Measurements from ENCODE around the gene SIRPA.

The SIRPA gene

DNA sequence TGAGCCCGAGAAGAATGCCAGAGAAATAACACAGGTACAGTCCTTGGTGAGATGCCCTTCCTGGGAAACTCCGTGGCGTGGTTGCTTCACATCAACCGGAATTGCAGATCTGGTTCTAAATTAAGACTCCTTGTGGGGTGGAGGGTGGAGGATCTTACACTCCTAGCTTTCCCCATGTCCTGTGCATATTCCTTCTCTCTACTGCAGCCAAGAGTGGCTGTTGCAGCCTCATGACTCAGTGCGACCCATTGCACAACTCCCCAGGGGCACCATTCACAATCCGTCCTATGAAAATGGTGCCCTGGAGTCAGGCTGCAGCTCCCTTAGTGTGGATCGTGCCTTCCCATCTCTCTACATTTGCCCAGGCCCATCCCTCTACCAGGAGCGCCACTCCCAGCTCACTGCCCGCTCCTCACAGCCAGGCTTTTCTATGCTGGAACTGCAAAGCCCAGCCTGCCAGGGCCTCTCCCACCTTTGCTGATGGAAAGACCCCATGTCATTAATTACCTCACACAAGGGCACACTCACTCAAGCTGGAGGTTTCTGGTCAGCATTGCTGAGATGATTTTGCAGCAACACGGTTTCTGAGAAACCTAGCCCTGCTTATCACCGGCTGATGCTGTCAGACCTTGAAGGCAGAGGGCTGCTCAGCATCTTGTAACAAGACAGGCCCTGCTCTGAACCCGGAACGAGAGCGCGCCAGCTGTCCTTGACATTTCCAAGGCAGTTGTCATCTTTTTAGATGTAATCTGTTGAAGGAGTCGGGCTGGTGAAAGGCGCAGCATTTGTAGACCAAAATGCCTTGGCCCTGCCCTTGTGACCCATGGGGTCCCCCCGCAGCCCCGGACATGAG lies 39.7 kb downstream of the SIRPA start:
- DNase-seq, result no peak

DNA sequence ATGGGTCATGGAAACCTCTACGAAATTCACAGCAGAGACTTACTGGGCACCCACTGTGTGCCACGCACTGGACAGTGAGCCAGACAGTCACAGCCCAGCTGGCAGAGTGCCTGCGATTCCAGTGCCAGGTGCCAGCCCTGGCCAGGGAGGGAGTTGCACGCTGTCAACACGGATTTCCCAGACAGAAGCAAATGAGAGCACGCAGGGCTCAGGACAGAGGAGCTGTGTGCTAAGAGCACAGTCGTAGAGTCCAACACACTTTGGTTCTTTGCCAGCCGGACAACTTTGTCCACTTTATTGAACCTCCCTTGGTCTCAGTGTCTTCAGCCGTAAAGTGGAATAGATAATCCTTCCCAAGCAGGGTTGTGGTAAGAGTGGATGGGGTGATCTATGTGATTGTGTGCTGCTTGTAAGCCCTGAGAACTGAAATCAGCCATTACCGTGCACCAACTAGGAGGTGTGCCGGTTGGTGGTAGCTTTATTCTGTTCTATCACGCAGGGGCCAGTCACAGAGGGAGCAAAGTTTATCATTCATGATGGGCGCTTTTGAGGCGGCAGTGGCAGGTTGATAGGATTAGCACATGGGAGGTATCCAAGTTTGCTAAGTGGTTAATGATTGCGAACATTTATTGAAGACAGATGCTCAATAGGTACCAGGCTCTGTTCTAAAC lies 40.6 kb downstream of the SIRPA start:
- no peak for DNase-seq

DNA sequence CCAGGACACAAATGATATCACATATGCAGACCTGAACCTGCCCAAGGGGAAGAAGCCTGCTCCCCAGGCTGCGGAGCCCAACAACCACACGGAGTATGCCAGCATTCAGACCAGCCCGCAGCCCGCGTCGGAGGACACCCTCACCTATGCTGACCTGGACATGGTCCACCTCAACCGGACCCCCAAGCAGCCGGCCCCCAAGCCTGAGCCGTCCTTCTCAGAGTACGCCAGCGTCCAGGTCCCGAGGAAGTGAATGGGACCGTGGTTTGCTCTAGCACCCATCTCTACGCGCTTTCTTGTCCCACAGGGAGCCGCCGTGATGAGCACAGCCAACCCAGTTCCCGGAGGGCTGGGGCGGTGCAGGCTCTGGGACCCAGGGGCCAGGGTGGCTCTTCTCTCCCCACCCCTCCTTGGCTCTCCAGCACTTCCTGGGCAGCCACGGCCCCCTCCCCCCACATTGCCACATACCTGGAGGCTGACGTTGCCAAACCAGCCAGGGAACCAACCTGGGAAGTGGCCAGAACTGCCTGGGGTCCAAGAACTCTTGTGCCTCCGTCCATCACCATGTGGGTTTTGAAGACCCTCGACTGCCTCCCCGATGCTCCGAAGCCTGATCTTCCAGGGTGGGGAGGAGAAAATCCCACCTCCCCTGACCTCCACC lies 42.2 kb downstream of the SIRPA start:
- no peak for DNase-seq

DNA sequence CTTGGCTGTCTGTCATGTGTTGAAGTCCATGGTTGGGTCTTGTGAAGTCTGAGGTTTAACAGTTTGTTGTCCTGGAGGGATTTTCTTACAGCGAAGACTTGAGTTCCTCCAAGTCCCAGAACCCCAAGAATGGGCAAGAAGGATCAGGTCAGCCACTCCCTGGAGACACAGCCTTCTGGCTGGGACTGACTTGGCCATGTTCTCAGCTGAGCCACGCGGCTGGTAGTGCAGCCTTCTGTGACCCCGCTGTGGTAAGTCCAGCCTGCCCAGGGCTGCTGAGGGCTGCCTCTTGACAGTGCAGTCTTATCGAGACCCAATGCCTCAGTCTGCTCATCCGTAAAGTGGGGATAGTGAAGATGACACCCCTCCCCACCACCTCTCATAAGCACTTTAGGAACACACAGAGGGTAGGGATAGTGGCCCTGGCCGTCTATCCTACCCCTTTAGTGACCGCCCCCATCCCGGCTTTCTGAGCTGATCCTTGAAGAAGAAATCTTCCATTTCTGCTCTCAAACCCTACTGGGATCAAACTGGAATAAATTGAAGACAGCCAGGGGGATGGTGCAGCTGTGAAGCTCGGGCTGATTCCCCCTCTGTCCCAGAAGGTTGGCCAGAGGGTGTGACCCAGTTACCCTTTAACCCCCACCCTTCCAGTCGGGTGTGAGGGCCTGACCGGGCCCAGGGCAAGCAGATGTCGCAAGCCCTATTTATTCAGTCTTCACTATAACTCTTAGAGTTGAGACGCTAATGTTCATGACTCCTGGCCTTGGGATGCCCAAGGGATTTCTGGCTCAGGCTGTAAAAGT lies 43.5 kb downstream of the SIRPA start:
- no peak for DNase-seq

DNA sequence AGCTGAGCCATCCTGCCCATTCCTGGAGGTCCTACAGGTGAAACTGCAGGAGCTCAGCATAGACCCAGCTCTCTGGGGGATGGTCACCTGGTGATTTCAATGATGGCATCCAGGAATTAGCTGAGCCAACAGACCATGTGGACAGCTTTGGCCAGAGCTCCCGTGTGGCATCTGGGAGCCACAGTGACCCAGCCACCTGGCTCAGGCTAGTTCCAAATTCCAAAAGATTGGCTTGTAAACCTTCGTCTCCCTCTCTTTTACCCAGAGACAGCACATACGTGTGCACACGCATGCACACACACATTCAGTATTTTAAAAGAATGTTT lies 44.0 kb downstream of the SIRPA start:
- no peak for DNase-seq

DNA sequence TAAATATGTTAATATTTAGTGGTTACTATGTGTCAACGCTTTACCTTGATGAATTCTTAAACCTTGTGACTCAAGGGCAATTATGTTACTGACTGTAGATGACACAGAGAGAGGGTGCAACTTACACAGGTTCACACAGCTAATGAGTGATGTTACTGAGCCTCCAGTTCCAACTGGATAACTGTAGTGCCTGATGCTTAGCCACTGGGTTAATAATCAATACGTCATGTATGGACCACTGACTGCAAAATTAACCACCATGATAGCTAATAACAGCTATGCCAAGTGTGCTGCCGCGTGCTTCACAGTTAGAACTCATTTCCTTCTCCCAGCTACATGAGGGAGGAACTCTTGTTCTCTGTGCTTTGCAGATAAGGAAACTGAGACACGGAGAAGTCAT lies 45.4 kb downstream of the SIRPA start:
- DNase-seq, result no peak

DNA sequence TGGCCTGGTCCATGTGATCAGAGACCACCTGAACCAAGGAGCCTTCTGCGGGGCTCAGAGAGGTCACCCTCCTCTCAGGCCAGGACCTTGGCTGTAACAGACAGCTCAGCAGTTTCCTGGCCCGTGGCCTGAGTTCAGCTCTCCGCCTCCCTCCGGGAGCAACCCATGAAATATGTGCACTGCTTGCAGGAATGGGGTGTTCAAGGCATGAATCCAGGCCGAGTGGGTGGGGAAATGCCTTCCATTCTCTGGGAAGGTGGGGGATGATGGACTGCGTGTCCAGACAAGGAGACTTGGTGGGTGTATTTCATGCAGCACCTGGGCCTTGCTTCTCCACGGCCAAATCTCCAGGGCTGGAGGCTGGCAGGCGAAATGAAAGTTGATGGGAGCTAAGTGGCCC lies 46.0 kb downstream of the SIRPA start:
- no peak for DNase-seq

DNA sequence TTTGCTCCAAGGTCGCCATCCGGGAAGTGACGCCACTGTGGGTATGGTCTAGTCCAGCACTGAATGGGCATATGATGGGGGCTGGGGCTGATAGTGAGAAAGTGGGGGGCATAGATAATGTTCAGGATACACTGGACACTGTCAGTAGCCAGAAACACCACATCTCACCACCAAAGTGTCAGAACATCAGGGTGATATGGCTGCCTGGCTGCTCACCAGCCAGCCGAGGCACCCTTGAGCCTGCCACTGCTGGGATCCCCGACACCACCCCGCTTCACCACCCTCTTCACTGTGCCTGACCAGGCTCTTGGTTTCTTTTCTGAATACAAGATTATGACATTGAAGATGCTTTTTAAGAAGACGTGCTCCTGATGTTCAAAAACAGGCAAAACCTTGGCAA lies 46.9 kb downstream of the SIRPA start:
- no peak for DNase-seq

DNA sequence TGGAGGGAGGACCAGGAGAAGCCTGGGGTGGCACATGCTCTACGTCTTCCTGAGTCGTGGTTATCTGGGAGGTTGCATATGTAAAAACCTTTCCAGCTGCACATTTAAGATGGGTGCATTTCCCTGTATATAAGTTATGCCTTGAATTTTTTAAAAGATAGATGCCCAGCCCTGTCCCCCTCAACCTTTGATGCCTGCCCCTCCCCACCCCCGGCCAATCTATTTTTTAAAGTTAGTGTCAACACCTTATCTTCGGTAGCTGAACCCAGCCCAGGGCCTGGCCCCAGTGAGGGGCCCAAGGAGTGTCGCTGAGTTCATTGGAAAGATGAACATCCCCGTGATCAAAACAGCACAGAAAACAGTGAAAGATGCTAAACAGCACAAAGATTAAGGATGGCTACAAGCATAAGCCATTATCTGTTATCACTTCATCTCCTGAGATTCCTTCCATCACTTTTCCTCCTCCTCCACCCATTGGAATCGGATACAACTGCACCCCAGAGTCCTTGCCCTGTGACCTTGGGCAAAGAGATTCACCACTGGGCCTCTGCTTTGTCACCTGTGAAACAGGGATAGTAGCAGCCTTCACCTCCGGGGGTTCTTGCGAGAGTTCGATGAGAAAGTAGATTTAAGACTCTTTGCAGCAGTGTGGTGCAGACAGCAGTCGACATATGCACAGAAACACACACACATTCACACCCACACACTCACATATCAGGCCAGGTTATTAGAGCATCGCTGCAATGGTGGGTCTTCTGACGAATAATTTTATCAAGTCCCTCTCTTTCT lies 47.5 kb downstream of the SIRPA start:
- no peak for DNase-seq

DNA sequence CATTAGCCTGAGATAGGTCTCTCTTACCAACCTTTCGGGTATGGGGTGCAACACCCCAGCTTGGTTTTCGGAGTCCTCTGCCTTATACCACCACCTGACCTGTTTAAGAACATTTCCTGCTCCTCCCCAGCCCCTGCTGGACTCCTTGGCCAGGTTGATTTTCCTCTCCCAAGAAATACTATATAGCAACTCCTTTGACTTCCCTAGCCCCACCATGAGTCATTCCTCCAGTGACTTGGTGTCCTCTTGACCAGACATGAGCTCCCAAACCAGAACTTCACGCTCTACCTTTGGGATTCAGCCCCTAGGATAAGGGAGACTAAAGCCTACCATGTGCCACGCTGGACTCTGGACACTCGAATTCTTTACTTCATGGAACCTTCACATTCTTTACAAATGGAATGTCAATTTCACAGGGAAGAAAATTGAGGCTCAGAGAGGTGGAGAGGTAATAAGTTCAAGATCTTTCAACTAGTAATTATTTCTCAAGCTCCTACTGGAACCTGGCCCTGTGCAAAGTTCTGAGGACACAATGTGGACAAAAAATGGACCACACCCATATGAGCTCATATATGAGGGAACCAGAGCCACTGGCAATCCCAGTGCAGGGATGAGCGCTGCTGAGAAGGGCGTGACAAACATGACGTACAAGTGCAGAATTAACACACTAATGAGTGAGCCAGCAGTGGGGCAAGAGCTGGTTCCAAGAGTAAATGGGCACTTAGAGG lies 48.2 kb downstream of the SIRPA start:
- no peak for DNase-seq

DNA sequence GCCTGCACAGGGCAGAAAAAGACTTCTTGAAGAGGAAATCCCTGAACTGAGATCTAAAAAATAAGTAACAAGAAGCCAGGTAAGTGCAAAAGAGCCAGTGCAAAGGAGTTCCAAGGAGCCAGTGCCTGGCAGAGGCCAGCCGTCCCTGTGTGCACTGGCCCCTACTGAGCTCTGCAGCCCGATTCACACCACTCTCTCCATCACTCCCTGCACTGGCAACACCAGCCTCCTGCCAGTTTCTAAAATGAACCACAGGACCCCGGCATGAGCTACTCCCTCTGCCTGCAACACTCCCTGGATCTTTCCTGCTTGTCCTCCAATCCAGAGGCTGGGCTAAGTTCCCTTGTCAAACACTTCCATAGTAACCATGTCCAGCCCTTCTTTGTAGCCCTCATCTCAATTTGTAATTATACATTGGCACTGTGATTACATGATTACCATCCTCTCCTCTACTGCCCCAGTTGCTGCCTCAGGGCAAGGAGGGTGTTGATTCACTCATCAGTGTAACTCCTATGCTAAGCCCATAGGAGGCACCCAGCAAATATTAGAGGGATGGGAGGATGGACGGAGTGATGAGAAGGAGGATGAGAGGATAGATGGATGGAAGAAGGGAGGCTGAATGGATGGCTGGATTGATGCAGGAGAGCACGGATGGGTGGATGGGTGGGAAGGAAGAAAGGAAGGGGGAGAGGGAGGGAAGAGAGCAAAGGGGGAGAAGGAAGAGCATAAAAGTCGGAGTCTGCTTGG lies 49.3 kb downstream of the SIRPA start:
- DNase-seq, result no peak

DNA sequence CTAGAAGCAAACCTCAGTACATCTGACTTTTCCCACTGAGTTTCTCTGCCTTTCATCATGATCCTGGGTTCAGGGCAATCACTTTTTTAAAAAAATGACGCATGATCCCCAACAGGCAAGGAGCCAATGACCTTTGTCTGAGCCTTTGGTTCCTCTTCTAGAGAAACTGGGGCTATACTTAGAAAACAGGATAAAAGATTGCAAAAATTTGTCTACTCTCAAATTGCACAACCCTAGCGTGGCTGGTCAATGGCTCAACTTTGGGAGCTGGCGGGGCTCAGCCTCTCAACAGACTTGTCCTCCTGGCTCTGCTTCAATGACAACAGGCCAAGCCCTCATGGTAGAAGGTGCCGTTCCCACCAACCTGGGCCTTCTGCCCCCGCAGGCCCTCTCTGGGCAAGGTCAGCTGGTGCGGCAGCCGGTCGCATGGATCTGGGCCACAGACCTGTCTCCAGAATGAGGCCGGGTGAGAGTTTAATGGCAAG lies 50.0 kb downstream of the SIRPA start:
- no peak for DNase-seq

DNA sequence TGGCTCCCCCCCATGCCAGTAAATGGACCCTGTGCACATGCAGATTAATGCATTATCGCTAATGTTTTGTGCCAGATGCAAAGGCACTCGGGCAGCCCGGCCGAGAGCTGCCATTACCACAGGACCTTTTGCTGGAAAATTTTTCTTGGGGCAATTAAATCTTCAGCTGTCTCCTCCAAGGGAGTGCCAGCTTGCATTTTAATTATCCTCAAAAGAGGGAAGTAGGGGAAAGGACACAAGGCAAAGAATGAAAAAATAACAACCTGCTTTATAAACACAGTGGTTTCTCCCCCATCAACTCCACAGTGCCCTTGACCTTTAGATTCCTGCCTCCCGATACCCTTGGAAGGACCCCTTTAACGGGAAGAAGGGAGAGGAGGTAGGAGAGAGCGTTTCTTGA lies 50.5 kb downstream of the SIRPA start:
- no peak for DNase-seq

DNA sequence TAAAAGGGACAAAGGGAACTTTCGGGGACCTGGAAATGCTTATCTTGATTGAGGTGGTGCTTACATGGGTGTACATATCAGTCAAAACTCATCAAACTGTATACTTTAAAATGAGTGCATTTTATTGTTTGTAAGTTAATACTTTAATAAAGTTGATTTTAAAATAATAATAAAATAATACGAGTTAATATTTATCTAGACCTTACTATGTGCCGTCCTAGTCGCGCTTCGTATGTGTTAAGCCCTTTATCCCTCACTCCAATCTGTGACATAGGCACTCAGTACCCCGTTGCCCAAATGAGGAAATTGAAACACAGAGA lies 51.2 kb downstream of the SIRPA start:
- DNase-seq, result no peak

DNA sequence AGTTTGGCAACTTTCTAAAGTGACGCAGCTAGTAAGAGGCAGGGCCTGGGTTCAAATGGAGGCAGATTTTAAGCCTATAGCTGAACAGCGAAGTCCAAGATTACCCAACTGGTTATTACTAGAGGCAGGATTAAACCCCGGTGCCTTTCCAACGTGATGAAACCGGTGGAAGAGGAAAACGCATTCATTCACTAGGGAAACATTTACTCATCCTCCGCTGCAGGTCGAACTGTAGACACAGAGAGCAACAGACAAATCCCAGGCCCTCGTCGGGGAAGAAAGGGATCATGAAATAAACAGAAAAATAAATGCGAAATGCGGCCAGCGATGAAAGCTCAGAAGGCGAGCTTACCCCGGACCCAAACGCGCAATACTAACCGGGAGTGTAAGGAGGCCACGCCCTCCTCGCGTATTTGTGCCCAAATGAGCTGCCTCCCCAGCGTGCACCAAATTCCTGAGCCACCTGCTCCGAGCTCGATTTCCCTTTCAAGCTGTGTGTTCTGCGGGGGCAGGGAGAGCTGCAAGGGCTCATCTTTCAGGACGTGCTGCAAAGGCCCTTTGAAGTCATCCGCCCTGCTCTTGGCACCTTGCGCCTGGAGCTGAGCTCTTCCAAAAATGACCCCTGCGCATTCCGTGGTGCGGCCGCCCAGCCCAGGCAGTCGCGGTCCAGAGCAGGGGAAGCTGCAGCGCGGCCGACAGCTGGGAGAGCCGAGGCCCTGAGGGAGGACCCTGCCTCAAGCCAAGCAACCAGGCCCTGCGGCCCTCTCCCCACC lies 51.7 kb downstream of the SIRPA start:
- DNase-seq, result no peak

DNA sequence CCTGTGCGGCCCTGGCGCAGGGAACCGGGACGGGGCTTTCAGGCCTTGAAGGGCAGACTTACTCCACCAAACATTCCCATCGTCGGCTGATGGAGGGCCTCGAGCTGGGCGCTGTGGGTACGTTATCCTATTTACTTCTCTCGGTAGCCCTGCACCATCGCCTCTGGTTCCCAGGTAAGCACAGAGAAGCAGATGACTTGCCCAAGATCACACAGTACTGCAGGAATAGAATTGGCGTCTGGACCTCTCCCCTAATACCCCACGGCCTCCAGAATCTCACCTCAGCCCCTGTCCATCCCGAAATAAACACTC lies 52.3 kb downstream of the SIRPA start:
- DNase-seq, result no peak

DNA sequence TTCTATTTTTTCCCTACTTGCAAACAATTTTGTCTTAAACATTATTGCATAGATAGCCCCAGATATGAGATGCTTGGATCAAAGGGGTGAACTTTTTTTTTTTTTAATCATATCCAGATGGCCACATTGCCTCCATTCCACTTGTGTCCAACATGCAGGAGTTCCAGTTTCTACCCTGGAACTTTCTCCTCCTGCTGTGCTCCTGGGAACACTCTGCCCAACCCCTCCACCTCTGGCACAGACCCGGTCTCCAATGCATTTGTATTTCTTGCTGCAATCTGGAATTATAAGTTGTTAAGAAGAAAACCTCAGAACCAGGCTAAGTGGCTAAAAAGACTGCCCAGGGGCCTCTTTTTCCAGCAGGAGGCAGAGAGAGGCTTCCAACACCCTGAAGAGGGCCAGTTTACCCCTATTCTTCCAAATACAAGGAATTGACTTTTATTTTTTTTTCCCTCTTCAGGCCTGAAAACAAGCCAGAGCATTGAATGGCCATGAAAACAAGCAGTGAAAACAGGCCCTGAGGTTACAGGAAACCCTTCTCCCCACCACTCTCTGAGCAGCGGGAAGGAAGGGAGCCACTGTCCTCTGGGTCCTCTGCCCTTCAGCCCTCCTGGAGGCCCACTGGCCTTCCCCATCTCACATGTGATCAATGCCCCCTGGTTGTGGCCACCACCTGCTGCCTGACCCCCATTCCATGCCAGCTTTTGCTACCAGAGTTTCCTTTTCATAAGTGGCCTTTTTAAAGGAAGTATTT lies 54.3 kb downstream of the SIRPA start:
- no peak for DNase-seq

DNA sequence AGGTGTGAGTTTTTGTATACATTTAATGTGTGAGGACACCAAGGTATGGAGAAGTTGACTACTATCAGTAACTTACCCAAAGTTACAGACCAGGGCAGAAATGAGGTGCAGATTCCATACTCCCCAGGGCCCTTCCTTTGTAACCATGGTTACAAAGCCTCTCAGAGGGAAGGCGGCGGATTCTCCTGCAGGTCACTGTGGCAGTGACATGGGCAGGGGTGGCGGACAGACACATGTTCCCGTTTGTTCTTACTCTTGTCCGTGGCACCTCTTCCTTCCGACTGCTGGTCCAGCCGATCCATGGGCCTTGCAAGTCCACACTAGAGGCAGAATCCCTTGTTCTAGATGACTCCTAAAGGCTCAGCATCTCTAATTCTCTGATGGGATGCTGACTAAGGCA lies 55.6 kb downstream of the SIRPA start:
- DNase-seq, result no peak

DNA sequence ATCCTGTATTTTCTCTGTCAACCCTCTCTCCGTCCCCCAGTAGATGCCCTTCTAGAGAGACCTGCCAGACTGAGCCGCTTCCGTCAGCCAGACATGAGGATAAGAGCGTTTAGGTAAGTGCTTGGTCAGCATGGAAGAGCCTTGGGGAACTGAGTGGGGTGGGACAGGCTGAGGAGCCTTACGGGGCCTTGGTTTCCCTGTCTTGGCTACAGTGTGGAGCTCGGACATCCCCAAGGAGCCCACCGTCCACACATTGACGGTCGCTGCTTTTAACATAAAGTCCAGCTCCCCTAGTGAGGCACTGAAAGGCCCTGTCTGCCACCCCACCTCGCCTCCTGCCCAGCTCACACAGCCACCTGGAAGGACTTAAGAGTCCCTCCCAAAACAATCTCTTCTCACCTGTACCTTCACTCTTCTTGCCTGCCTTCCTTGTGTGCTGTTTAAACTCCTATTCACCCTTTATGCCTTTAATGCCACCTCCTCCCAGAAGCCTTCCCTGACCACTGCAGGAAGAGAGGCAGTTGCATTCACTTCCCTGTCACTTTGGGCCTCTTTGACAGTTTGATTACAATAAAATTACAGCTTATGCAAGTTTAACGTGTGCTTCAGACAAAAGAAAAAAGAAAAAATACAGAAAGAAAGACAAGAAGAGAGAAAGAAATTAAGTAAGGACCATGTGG lies 56.4 kb downstream of the SIRPA start:
- no peak for DNase-seq

All from stimulated activated CD4-positive, alpha-beta T cell treated with anti-CD3 and anti-CD28 coated beads, Interleukin-2, amount 100 ng/mL, for 24 hours (primary cell).